ENCODE measurements around the gene DLAT.
A peak's percentile ranks its signal among the peaks of the same experiment; 100 is the strongest.
"Not testable (repeated sequence)": the region's sequence is repeated elsewhere in the genome, so short reads cannot be mapped to it uniquely, and the experiment has no call there.

Gene DLAT

GRCh38 chr11:112050721-112051120, 25.5 kb downstream of the DLAT start:
- DNase-seq: no peak

- DNase-seq: no peak
Measured at GRCh38 chr11:112051768-112052167, 26.6 kb downstream of the DLAT start.

GRCh38 chr11:112057170-112057569, 32.0 kb downstream of the DLAT start:
- no peak for DNase-seq

- DNase-seq: no peak
Measured at GRCh38 chr11:112058103-112058502, 32.9 kb downstream of the DLAT start.

- no peak for DNase-seq
Measured at GRCh38 chr11:112062923-112063322, 37.7 kb downstream of the DLAT start.

GRCh38 chr11:112073941-112074811, 49.0 kb downstream of the DLAT start, which contains the start of the genes NKAPD1 and PIH1D2:
Gene NKAPD1, plus strand, starts transcription at chr11:112074299. Its CDS starts 1,276 bp downstream, at chr11:112075575.
Gene PIH1D2, minus strand, starts transcription at chr11:112074017. Its CDS starts 843 bp downstream, at chr11:112073174.
- DNase-seq: peak; percentile 84

GRCh38 chr11:112082729-112083128, 57.5 kb downstream of the DLAT start:
- peak; percentile 22 for DNase-seq

GRCh38 chr11:112085822-112086421, 60.7 kb downstream of the DLAT start:
- peak; percentile 58 for DNase-seq

- DNase-seq: peak; percentile 97
Measured at GRCh38 chr11:112086422-112087191, 61.4 kb downstream of the DLAT start, which contains the start of the genes SDHD and TIMM8B. Gene SDHD, plus strand, starts transcription at chr11:112086873. Its CDS starts 35 bp downstream, at chr11:112086908. Gene TIMM8B, minus strand, starts transcription at chr11:112086756. Its CDS starts 33 bp downstream, at chr11:112086723.

- DNase-seq: no peak
Measured at GRCh38 chr11:112087212-112087611, 62.0 kb downstream of the DLAT start.

GRCh38 chr11:112095302-112095701, 70.1 kb downstream of the DLAT start:
- not testable (repeated sequence) for DNase-seq

- DNase-seq: no peak
Measured at GRCh38 chr11:112096194-112096593, 71.0 kb downstream of the DLAT start.

- no peak for DNase-seq
Measured at GRCh38 chr11:112097734-112098528, 72.7 kb downstream of the DLAT start.

- DNase-seq: no peak
Measured at GRCh38 chr11:112100462-112100861, 75.3 kb downstream of the DLAT start.

GRCh38 chr11:112103446-112103845, 78.2 kb downstream of the DLAT start:
- DNase-seq: no peak

- no peak for DNase-seq
Measured at GRCh38 chr11:112106070-112106469, 80.9 kb downstream of the DLAT start.
